Urothelium cell line (cell line): ENCODE measurements around the gene ATG4B.

Experiments
- DNase-seq: peaks from one replicate; pipeline ENCODE4 v3.0.0; 2011; ENCODE audit warnings: low spot score, mixed read lengths
- FAIRE-seq: peaks from 2 replicates; lab custom pipeline; 2011; peaks lifted over from hg19 to GRCh38; lab: Jason Lieb, UNC

The ATG4B gene

GRCh38 chr2:241637795-241638660 lies 535 bp downstream of the ATG4B start:
- DNase-seq (no peak), FAIRE-seq (no peak)

- DNase-seq, result no peak
- no peak for FAIRE-seq
Observed at GRCh38 chr2:241638940-241639339, 1.4 kb downstream of the ATG4B start.

- DNase-seq, result no peak
- FAIRE-seq, result no peak
Observed at GRCh38 chr2:241639385-241639784, 1.9 kb downstream of the ATG4B start.

GRCh38 chr2:241640165-241640795 lies 2.8 kb downstream of the ATG4B start:
- FAIRE-seq (no peak), DNase-seq (no peak)

- DNase-seq, result no peak
- FAIRE-seq, result no peak
Observed at GRCh38 chr2:241641631-241642030, 4.1 kb downstream of the ATG4B start.

- DNase-seq (no peak), FAIRE-seq (no peak)
Observed at GRCh38 chr2:241645056-241645914, 7.8 kb downstream of the ATG4B start.

GRCh38 chr2:241645915-241646645 lies 8.6 kb downstream of the ATG4B start:
- FAIRE-seq (no peak), DNase-seq (no peak)

- FAIRE-seq, result no peak
- no peak for DNase-seq
Observed at GRCh38 chr2:241648453-241648852, 11.0 kb downstream of the ATG4B start.

- FAIRE-seq (no peak), DNase-seq (no peak)
Observed at GRCh38 chr2:241649404-241649803, 11.9 kb downstream of the ATG4B start.

GRCh38 chr2:241649927-241650326 lies 12.4 kb downstream of the ATG4B start:
- no peak for DNase-seq

GRCh38 chr2:241652142-241652541 lies 14.6 kb downstream of the ATG4B start:
- DNase-seq, result no peak
- no peak for FAIRE-seq

More at GRCh38 chr2:241649927-241650326, 12.4 kb downstream of the ATG4B start:
- no peak for FAIRE-seq

- no peak for FAIRE-seq
- DNase-seq, result no peak
Observed at GRCh38 chr2:241652722-241653121, 15.2 kb downstream of the ATG4B start.

- no peak for DNase-seq
- FAIRE-seq, result no peak
Observed at GRCh38 chr2:241653210-241653750, 15.8 kb downstream of the ATG4B start.

GRCh38 chr2:241654551-241654950 lies 17.1 kb downstream of the ATG4B start:
- FAIRE-seq, result no peak
- DNase-seq, result no peak

GRCh38 chr2:241655516-241656189 lies 18.2 kb downstream of the ATG4B start:
- FAIRE-seq, result no peak
- no peak for DNase-seq

- DNase-seq (no peak), FAIRE-seq (no peak)
Observed at GRCh38 chr2:241656190-241656741, 18.8 kb downstream of the ATG4B start.

GRCh38 chr2:241657786-241658254 lies 20.3 kb downstream of the ATG4B start:
- FAIRE-seq, result no peak
- no peak for DNase-seq

- DNase-seq (no peak), FAIRE-seq (no peak)
Observed at GRCh38 chr2:241658296-241658695, 20.8 kb downstream of the ATG4B start.

GRCh38 chr2:241659150-241659739 lies 21.8 kb downstream of the ATG4B start:
- FAIRE-seq (no peak), DNase-seq (peak; percentile 50)
